Measurements from ENCODE around the gene CDK19. TPM values are rescaled to one million over a fixed set of nuclear protein-coding genes. Genes with fewer than 3 reads are reported as not detected.
A peak's percentile ranks its signal among the peaks of the same experiment; 100 is the strongest.

The CDK19 gene
- total and polyA plus RNA-seq, 2 of the 13 experiments (the other 11 are each of a cell fraction or from before 2014, with no cell fraction given), result 13.4 to 27.0 TPM

DNA sequence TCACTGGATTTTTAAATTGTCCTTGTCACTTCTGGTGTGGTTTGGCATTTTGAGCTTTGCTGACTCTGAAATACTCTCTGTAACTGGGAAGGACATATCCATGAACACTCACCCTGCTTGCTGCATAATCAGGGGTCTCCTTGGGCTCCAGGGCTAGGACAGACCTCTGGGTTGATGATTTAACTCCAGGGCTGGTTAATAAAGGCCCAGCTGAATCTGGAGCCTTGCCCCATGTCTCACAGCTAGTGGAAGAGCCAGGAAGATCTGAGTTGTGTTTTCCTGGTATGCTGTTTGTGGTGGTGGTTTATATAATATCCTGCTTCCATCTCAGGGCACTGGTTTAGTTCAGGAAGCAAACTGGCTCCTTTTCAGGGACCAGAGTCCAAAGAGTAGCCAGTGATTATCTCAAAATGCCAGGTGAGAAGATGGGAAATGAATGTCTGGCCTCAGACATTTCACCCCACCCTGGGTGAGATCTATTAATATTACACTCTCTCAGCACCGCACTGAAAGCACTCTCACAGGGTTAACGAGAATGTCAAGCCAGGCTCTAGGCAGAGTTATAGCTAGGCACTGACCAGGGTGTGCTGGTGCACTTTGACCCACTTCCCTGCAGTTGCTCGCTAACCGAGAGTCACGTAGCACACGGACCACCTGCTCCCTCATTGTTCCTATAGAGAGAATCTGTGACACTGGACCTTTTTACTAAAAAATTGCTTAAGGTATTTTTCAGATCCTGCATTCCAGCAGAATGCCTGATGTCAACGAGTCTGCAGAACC, 248.7 kb downstream of the CDK19 start (continued):
- TF ChIP-seq, protein P1, sequence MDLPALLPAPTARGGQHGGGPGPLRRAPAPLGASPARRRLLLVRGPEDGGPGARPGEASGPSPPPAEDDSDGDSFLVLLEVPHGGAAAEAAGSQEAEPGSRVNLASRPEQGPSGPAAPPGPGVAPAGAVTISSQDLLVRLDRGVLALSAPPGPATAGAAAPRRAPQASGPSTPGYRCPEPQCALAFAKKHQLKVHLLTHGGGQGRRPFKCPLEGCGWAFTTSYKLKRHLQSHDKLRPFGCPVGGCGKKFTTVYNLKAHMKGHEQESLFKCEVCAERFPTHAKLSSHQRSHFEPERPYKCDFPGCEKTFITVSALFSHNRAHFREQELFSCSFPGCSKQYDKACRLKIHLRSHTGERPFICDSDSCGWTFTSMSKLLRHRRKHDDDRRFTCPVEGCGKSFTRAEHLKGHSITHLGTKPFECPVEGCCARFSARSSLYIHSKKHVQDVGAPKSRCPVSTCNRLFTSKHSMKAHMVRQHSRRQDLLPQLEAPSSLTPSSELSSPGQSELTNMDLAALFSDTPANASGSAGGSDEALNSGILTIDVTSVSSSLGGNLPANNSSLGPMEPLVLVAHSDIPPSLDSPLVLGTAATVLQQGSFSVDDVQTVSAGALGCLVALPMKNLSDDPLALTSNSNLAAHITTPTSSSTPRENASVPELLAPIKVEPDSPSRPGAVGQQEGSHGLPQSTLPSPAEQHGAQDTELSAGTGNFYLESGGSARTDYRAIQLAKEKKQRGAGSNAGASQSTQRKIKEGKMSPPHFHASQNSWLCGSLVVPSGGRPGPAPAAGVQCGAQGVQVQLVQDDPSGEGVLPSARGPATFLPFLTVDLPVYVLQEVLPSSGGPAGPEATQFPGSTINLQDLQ (CRISPR knock-in tag; IDR thresholded peaks at IDR 0.05), result no peak
- TF ChIP-seq, protein P2, sequence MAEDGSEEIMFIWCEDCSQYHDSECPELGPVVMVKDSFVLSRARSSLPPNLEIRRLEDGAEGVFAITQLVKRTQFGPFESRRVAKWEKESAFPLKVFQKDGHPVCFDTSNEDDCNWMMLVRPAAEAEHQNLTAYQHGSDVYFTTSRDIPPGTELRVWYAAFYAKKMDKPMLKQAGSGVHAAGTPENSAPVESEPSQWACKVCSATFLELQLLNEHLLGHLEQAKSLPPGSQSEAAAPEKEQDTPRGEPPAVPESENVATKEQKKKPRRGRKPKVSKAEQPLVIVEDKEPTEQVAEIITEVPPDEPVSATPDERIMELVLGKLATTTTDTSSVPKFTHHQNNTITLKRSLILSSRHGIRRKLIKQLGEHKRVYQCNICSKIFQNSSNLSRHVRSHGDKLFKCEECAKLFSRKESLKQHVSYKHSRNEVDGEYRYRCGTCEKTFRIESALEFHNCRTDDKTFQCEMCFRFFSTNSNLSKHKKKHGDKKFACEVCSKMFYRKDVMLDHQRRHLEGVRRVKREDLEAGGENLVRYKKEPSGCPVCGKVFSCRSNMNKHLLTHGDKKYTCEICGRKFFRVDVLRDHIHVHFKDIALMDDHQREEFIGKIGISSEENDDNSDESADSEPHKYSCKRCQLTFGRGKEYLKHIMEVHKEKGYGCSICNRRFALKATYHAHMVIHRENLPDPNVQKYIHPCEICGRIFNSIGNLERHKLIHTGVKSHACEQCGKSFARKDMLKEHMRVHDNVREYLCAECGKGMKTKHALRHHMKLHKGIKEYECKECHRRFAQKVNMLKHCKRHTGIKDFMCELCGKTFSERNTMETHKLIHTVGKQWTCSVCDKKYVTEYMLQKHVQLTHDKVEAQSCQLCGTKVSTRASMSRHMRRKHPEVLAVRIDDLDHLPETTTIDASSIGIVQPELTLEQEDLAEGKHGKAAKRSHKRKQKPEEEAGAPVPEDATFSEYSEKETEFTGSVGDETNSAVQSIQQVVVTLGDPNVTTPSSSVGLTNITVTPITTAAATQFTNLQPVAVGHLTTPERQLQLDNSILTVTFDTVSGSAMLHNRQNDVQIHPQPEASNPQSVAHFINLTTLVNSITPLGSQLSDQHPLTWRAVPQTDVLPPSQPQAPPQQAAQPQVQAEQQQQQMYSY (CRISPR knock-in tag; IDR thresholded peaks at IDR 0.05), result no peak
- no peak for TF ChIP-seq ZBTB20 (CRISPR knock-in tag; IDR thresholded peaks at IDR 0.05; ENCODE audit: borderline replicate concordance, low read depth)
- peak; percentile 62 for TF ChIP-seq CREM (IDR thresholded peaks at IDR 0.05)
- no peak for TF ChIP-seq CREM (CRISPR knock-in tag; IDR thresholded peaks at IDR 0.05)
- no peak for TF ChIP-seq RNF2 (conservative IDR thresholded peaks at IDR 0.05; ENCODE audit: low read depth)
- no peak for TF ChIP-seq ZSCAN9 (CRISPR knock-in tag; IDR thresholded peaks at IDR 0.05; ENCODE audit: borderline replicate concordance)
- peak; percentile 57; the same call in 1 of the 2 replicates for TF ChIP-seq ZNF766 (CRISPR knock-in tag; IDR thresholded peaks at IDR 0.05; ENCODE audit: borderline replicate concordance)
- TF ChIP-seq NR2F2 (IDR thresholded peaks at IDR 0.05; ENCODE audit: borderline replicate concordance, low read depth), result peak; percentile 9; the same call in 1 of the 2 replicates
- no peak for TF ChIP-seq ZNF570 (CRISPR knock-in tag; IDR thresholded peaks at IDR 0.05; ENCODE audit: borderline replicate concordance)
- TF ChIP-seq ZNF143 (CRISPR knock-in tag; IDR thresholded peaks at IDR 0.05), result no peak
- TF ChIP-seq NFYB (CRISPR knock-in tag; IDR thresholded peaks at IDR 0.05), result no peak
- TF ChIP-seq, protein P3, sequence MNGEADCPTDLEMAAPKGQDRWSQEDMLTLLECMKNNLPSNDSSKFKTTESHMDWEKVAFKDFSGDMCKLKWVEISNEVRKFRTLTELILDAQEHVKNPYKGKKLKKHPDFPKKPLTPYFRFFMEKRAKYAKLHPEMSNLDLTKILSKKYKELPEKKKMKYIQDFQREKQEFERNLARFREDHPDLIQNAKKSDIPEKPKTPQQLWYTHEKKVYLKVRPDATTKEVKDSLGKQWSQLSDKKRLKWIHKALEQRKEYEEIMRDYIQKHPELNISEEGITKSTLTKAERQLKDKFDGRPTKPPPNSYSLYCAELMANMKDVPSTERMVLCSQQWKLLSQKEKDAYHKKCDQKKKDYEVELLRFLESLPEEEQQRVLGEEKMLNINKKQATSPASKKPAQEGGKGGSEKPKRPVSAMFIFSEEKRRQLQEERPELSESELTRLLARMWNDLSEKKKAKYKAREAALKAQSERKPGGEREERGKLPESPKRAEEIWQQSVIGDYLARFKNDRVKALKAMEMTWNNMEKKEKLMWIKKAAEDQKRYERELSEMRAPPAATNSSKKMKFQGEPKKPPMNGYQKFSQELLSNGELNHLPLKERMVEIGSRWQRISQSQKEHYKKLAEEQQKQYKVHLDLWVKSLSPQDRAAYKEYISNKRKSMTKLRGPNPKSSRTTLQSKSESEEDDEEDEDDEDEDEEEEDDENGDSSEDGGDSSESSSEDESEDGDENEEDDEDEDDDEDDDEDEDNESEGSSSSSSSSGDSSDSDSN (CRISPR knock-in tag; IDR thresholded peaks at IDR 0.05), result peak; percentile 20; the same call in 1 of the 2 replicates
- TF ChIP-seq SP140L (CRISPR knock-in tag; IDR thresholded peaks at IDR 0.05; ENCODE audit: borderline replicate concordance), result no peak
- TF ChIP-seq, protein P4, sequence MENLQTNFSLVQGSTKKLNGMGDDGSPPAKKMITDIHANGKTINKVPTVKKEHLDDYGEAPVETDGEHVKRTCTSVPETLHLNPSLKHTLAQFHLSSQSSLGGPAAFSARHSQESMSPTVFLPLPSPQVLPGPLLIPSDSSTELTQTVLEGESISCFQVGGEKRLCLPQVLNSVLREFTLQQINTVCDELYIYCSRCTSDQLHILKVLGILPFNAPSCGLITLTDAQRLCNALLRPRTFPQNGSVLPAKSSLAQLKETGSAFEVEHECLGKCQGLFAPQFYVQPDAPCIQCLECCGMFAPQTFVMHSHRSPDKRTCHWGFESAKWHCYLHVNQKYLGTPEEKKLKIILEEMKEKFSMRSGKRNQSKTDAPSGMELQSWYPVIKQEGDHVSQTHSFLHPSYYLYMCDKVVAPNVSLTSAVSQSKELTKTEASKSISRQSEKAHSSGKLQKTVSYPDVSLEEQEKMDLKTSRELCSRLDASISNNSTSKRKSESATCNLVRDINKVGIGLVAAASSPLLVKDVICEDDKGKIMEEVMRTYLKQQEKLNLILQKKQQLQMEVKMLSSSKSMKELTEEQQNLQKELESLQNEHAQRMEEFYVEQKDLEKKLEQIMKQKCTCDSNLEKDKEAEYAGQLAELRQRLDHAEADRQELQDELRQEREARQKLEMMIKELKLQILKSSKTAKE (CRISPR knock-in tag; IDR thresholded peaks at IDR 0.05; ENCODE audit: borderline replicate concordance), result peak; percentile 29; the same call in 1 of the 2 replicates
- TF ChIP-seq, protein P5, sequence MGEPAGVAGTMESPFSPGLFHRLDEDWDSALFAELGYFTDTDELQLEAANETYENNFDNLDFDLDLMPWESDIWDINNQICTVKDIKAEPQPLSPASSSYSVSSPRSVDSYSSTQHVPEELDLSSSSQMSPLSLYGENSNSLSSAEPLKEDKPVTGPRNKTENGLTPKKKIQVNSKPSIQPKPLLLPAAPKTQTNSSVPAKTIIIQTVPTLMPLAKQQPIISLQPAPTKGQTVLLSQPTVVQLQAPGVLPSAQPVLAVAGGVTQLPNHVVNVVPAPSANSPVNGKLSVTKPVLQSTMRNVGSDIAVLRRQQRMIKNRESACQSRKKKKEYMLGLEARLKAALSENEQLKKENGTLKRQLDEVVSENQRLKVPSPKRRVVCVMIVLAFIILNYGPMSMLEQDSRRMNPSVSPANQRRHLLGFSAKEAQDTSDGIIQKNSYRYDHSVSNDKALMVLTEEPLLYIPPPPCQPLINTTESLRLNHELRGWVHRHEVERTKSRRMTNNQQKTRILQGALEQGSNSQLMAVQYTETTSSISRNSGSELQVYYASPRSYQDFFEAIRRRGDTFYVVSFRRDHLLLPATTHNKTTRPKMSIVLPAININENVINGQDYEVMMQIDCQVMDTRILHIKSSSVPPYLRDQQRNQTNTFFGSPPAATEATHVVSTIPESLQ (CRISPR knock-in tag; conservative IDR thresholded peaks at IDR 0.05), result no peak

Measured in HepG2 (cell line).